Smooth muscle cell of the brain vasculature (primary cell): ENCODE measurements around the gene SLC7A14.

Experiments
- DNase-seq: peaks from one replicate; pipeline ENCODE4 v3.0.0-alpha.2; 2012; ENCODE audit warnings: low read depth, low spot score

The SLC7A14 gene

GRCh38 chr3:170470063-170471016, 115.5 kb downstream of the SLC7A14 start:
- no peak for DNase-seq

GRCh38 chr3:170469151-170470062, 116.5 kb downstream of the SLC7A14 start:
- no peak for DNase-seq

GRCh38 chr3:170467571-170468147, 118.2 kb downstream of the SLC7A14 start:
- no peak for DNase-seq

- DNase-seq, result no peak
These were observed 118.9 kb downstream of the SLC7A14 start for GRCh38 chr3:170467007-170467406.

GRCh38 chr3:170465955-170466354, 119.9 kb downstream of the SLC7A14 start:
- DNase-seq, result no peak

GRCh38 chr3:170463011-170463410, 122.9 kb downstream of the SLC7A14 start:
- DNase-seq, result no peak

GRCh38 chr3:170458285-170458684, 127.6 kb downstream of the SLC7A14 start:
- DNase-seq, result no peak

GRCh38 chr3:170454509-170454908, 131.4 kb downstream of the SLC7A14 start:
- no peak for DNase-seq

- no peak for DNase-seq
These were observed 135.8 kb downstream of the SLC7A14 start for GRCh38 chr3:170450039-170450438.

GRCh38 chr3:170448584-170448983, 137.3 kb downstream of the SLC7A14 start:
- no peak for DNase-seq

GRCh38 chr3:170443457-170443856, 142.4 kb downstream of the SLC7A14 start:
- DNase-seq, result no peak

- DNase-seq, result no peak
These were observed 142.9 kb downstream of the SLC7A14 start for GRCh38 chr3:170442947-170443346.

- no peak for DNase-seq
These were observed 144.5 kb downstream of the SLC7A14 start for GRCh38 chr3:170441412-170441811.

- DNase-seq, result no peak
These were observed 145.5 kb downstream of the SLC7A14 start for GRCh38 chr3:170440344-170440743.

- DNase-seq, result no peak
These were observed 147.0 kb downstream of the SLC7A14 start for GRCh38 chr3:170438836-170439235.

- DNase-seq, result no peak
These were observed 148.0 kb downstream of the SLC7A14 start for GRCh38 chr3:170437696-170438407.

GRCh38 chr3:170437176-170437575, 148.7 kb downstream of the SLC7A14 start:
- DNase-seq, result no peak

- DNase-seq, result no peak
These were observed 149.2 kb downstream of the SLC7A14 start for GRCh38 chr3:170436697-170437096.

- no peak for DNase-seq
These were observed 153.5 kb downstream of the SLC7A14 start for GRCh38 chr3:170432416-170432815.

GRCh38 chr3:170431054-170431453, 154.8 kb downstream of the SLC7A14 start:
- DNase-seq, result no peak

GRCh38 chr3:170429050-170429449, 156.8 kb downstream of the SLC7A14 start:
- no peak for DNase-seq
